Kidney (tissue), 14 donors: ENCODE measurements around the gene LIMK1. TPM values are rescaled to one million over a fixed set of nuclear protein-coding genes. Genes with fewer than 3 reads are reported as not detected.
A peak's percentile ranks its signal among the peaks of the same experiment; 100 is the strongest.

Source experiments
- DNase-seq, 5 donors: peaks; one replicate each; pipeline ENCODE4 v3.0.0-alpha.2; 2013 to 2020
- FAIRE-seq: peaks from 2 replicates; lab custom pipeline; 2012; peaks lifted over from hg19 to GRCh38; lab: Jason Lieb, UNC
- H3K27ac ChIP-seq, 2 donors: one replicate each; pipeline ENCODE4 v1.7.0; 2013; ENCODE audit warnings: low read depth in 2 of 2, low read length in 2 of 2, inconsistent platforms in 1 of 2
- H3K27me3 ChIP-seq: one replicate; pipeline ENCODE4 v1.7.1; 2013; ENCODE audit warnings: low read length, inconsistent platforms; ENCODE audit not compliant: control insufficient read depth, insufficient read depth
- H3K36me3 ChIP-seq, 3 donors: one replicate each; pipeline versions ENCODE4 v1.7.0 to v1.7.1; 2013; ENCODE audit warnings: low read length in 3 of 3, control low read depth in 1 of 3, inconsistent platforms in 1 of 3; ENCODE audit not compliant: insufficient read depth in 3 of 3, control insufficient read depth in 2 of 3
- H3K4me1 ChIP-seq, 3 donors: one replicate each; pipeline versions ENCODE4 v1.7.0 to v1.7.1; 2013; ENCODE audit warnings: low read length in 3 of 3, inconsistent platforms in 1 of 3, low read depth in 1 of 3; ENCODE audit not compliant: control insufficient read depth in 2 of 3, insufficient read depth in 2 of 3
- H3K4me3 ChIP-seq, 3 donors: one replicate each; pipeline versions ENCODE4 v1.7.0 to v1.8.1; 2013; ENCODE audit warnings: low read length in 3 of 3, control low read depth in 1 of 3, inconsistent platforms in 1 of 3
- H3K9ac ChIP-seq, 3 donors: one replicate each; pipeline versions ENCODE4 v1.7.0 to v1.7.1; 2013; ENCODE audit warnings: low read length in 3 of 3, control low read depth in 1 of 3, inconsistent platforms in 1 of 3
- H3K9me3 ChIP-seq, 3 donors: one replicate each; pipeline versions ENCODE4 v1.7.0 to v1.7.1; 2013; ENCODE audit warnings: low read length in 3 of 3, control low read depth in 1 of 3, inconsistent platforms in 1 of 3; ENCODE audit not compliant: control insufficient read depth in 2 of 3, insufficient read depth in 1 of 3
- intact Hi-C: fragments of 100-400 bp; cut with DNase I; formaldehyde crosslinking; loops from one replicate; pipeline ENCODE4 v1.11.1; 2022
- polyA plus RNA-seq: library from polyadenylated mRNA; stranded (reverse); fragments of 350-450 nt; fragmentation: Illumina TruSeq; extraction: RNeasy Lipid Tissue Mini Kit (QIAGEN cat#74804); gene quantifications from one replicate; pipeline ENCODE4 v1.2.3, GENCODE V29; 2014; ENCODE audit warnings: low read depth, low replicate concordance; ENCODE audit not compliant: insufficient read depth
- total RNA-seq: library from RNA; stranded (reverse); fragmentation: NEBNext Ultra II Directional; extraction: Animal tissue kit (Norgen Biotek cat#: 25700); gene quantifications from one replicate; pipeline ENCODE4 v1.2.1, GENCODE V29; 2021
- TF ChIP-seq, protein P1 (sequence below): IDR thresholded peaks from 3 replicates; pipeline ENCODE4 v1.5.1; 2012; ENCODE audit warnings: mild to moderate bottlenecking, moderate library complexity, borderline replicate concordance; ENCODE audit not compliant: insufficient read depth; ENCODE audit errors: extremely low read depth
- donor health status: control.
- donor health status: control.
- donor health status: control.
- donor health status: control.
- donor health status: control.
- donor health status: DM: yes; HTN: yes; CAD: no.
- donor health status: Normal renal cell carcinoma (clear cell type).

Gene LIMK1
- total and polyA plus RNA-seq, 2 donors from 2014 or later, result 9.1 to 23.8 TPM

DNA sequence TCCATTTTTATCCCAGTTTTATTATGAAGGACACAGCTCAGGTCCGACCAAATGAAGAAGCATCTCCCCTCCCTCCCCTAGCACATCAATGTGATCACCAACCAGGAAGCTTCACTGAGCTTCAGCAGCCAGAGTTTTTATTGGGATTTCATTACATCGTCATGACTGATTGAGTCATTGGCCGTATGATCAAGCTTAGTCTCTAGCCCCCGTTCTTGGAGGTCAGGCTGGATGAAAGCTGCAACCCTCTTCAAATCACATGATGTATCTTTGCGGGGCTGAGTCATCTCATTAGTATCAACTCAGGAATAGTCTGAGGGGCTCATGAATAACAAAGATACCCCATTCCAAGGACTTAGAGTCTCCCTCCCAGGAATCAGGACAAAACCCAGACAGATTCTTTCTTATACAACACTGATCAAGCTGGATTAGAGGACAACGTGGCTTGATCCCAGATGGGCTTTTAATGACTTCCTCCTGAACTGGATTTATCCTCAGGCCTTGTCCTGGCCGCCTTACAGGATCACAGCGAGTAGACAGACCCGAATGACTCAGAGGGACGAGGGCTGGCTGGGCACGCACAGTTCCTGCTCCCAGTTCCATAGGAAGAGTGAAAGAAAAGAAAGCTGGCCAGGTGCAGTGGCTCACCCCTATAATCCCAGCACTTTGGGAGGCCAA is 14.5 kb downstream of the LIMK1 start:
- Histone ChIP-seq H3K27ac (no peak overlapping the region), H3K27me3 (no peaks in the 10 kb centered on the region)

DNA sequence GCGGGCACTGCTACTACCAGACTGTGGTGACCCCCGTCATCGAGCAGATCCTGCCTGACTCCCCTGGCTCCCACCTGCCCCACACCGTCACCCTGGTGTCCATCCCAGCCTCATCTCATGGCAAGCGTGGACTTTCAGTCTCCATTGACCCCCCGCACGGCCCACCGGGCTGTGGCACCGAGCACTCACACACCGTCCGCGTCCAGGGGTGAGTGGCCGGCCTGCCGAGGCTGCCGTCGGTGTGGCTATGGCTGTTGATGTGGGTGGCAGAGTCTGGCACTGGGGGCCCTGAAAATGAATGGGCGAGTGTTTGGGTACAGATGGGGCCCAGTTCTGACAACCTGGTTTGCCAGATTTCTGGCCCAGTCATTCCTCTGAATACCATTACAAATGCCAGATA is 15.4 kb downstream of the LIMK1 start:
- H3K4me1 ChIP-seq, result peaks cover 0 to 4% (median 0%) of the 10 kb centered on the region in 3 donors
- TF ChIP-seq, protein P1, sequence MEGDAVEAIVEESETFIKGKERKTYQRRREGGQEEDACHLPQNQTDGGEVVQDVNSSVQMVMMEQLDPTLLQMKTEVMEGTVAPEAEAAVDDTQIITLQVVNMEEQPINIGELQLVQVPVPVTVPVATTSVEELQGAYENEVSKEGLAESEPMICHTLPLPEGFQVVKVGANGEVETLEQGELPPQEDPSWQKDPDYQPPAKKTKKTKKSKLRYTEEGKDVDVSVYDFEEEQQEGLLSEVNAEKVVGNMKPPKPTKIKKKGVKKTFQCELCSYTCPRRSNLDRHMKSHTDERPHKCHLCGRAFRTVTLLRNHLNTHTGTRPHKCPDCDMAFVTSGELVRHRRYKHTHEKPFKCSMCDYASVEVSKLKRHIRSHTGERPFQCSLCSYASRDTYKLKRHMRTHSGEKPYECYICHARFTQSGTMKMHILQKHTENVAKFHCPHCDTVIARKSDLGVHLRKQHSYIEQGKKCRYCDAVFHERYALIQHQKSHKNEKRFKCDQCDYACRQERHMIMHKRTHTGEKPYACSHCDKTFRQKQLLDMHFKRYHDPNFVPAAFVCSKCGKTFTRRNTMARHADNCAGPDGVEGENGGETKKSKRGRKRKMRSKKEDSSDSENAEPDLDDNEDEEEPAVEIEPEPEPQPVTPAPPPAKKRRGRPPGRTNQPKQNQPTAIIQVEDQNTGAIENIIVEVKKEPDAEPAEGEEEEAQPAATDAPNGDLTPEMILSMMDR, result no peak
- intact Hi-C loops, result no loop called here
- H3K9me3 ChIP-seq, result no peaks in the 10 kb centered on the region
- H3K36me3 ChIP-seq, result no peaks in the 10 kb centered on the region
- H3K9ac ChIP-seq, result no peak overlapping the region
- H3K27ac ChIP-seq, result no peak overlapping the region
- DNase-seq (no peak), FAIRE-seq (no peak)
- no peak overlapping the region for H3K4me3 ChIP-seq
- H3K27me3 ChIP-seq, result no peaks in the 10 kb centered on the region

More for the DNA sequence above, 14.5 kb downstream of the LIMK1 start:
- intact Hi-C loops, result no loop called here
- TF ChIP-seq, protein P1, result no peak
- Histone ChIP-seq H3K4me3 (no peak overlapping the region), H3K9me3 (no peaks in the 10 kb centered on the region), H3K4me1 (peaks cover 0 to 10% (median 0%) of the 10 kb centered on the region in 3 donors), H3K9ac (no peak overlapping the region), H3K36me3 (no peaks in the 10 kb centered on the region)
- FAIRE-seq (no peak), DNase-seq (no peak)

DNA sequence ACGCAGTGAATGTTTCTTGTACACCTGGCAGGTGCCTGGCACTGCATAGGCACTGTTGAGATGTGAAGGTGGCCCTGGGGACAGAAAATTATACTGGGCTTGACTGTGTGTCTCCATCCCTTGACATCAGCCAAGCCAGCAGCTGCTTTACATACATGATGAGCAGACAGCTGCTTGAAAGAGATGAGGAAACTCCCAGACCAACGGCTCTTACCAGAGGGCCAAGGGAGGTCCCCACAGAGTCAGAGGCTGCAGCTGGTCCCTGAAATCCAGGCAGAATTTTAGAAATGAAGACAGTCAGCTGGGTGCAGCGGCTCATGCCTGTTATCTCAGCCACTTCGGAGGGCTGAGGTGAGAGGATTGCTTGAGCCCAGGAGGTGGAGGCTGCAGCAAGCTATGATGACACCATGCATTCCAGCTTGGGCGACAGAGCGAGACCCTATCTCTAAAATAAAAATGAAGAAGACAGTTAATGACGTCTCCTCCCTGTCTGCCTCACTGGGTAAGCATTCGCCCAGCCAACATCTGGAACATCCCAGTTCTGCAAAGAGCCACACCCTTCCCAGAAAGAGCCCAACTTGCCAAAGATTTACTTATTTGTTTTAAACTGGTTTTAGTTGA is 17.6 kb downstream of the LIMK1 start:
- TF ChIP-seq, protein P1, result no peak
- intact Hi-C loops, result no loop called here
- H3K9me3 ChIP-seq, result no peaks in the 10 kb centered on the region
- DNase-seq, result peak in 4 of 5 donors; percentile 49 to 66 (median 54)
- no peak for FAIRE-seq
- H3K36me3 ChIP-seq, result peaks cover 0 to 7% (median 0%) of the 10 kb centered on the region in 3 donors
- no peak overlapping the region for H3K9ac ChIP-seq
- H3K27me3 ChIP-seq, result no peaks in the 10 kb centered on the region
- no peaks in the 10 kb centered on the region for H3K4me1 ChIP-seq
- H3K4me3 ChIP-seq, result no peak overlapping the region
- no peak overlapping the region for H3K27ac ChIP-seq
